GM18907 (cell line): ENCODE results near the gene ANKRD33B.
"Not testable (repeated sequence)": the region's sequence is repeated elsewhere in the genome, so short reads cannot be mapped to it uniquely, and the experiment has no call there.

ENCODE experiments used
- ATAC-seq: cut with Tn5 transposase; IDR thresholded peaks from one replicate; pipeline ENCODE4 v1.9.1; 2021; ENCODE audit warnings: mild to moderate bottlenecking, moderate library complexity; ENCODE audit not compliant: unreplicated experiment

Gene ANKRD33B

GRCh38 chr5:10591159-10591558 is 27.3 kb downstream of the ANKRD33B start:
- ATAC-seq: no peak

GRCh38 chr5:10591966-10592365 is 28.1 kb downstream of the ANKRD33B start:
- no peak for ATAC-seq

GRCh38 chr5:10592601-10593000 is 28.7 kb downstream of the ANKRD33B start:
- peak; percentile 62 for ATAC-seq

GRCh38 chr5:10593531-10594181 is 29.8 kb downstream of the ANKRD33B start:
- ATAC-seq: no peak

- ATAC-seq: no peak
Measured at GRCh38 chr5:10594591-10595210, 30.8 kb downstream of the ANKRD33B start.

- no peak for ATAC-seq
Measured at GRCh38 chr5:10595293-10595671, 31.4 kb downstream of the ANKRD33B start.

GRCh38 chr5:10595672-10596309 is 31.9 kb downstream of the ANKRD33B start:
- peak; percentile 38 for ATAC-seq

- no peak for ATAC-seq
Measured at GRCh38 chr5:10596310-10596703, 32.4 kb downstream of the ANKRD33B start.

GRCh38 chr5:10596886-10597451 is 33.1 kb downstream of the ANKRD33B start:
- no peak for ATAC-seq

- ATAC-seq: no peak
Measured at GRCh38 chr5:10599113-10599512, 35.2 kb downstream of the ANKRD33B start.

- no peak for ATAC-seq
Measured at GRCh38 chr5:10599862-10600284, 36.0 kb downstream of the ANKRD33B start.

- peak; percentile 70 for ATAC-seq
Measured at GRCh38 chr5:10600626-10601245, 36.9 kb downstream of the ANKRD33B start.

- peak; percentile 42 for ATAC-seq
Measured at GRCh38 chr5:10601246-10602030, 37.6 kb downstream of the ANKRD33B start.

- no peak for ATAC-seq
Measured at GRCh38 chr5:10602031-10602806, 38.3 kb downstream of the ANKRD33B start.

- no peak for ATAC-seq
Measured at GRCh38 chr5:10604975-10605374, 41.1 kb downstream of the ANKRD33B start.

GRCh38 chr5:10606632-10607022 is 42.8 kb downstream of the ANKRD33B start:
- not testable (repeated sequence) for ATAC-seq

- ATAC-seq: peak; percentile 89
Measured at GRCh38 chr5:10607023-10607665, 43.3 kb downstream of the ANKRD33B start.

GRCh38 chr5:10607666-10608073 is 43.8 kb downstream of the ANKRD33B start:
- ATAC-seq: peak; percentile 62

- peak; percentile 3 for ATAC-seq
Measured at GRCh38 chr5:10608081-10608480, 44.2 kb downstream of the ANKRD33B start.
